Measurements from ENCODE around the gene KIAA1549. TPM values are rescaled to one million over a fixed set of nuclear protein-coding genes. Genes with fewer than 3 reads are reported as not detected.

Gene KIAA1549
- total and polyA plus RNA-seq, 2 of the 4 experiments (the other 2 are of a cell fraction), result 1.3 to 3.3 TPM

- peak overlapping the region; percentile 20; the same call in 1 of the 2 replicates for H2BK20ac ChIP-seq (ENCODE audit: low read depth, low read length)
- ChIA-PET POLR2A (ENCODE audit: unreplicated experiment) (no interaction called here), CTCF (interaction anchor here (1.0 kb wide), 1 partner anchor 9 kb away, joined by 3 read pairs; no protein-coding TSS in a partner anchor)
- no peak overlapping the region for H3K4me3 ChIP-seq (ENCODE audit: insufficient read depth, low read depth, low read length)
- no peak overlapping the region for H4K5ac ChIP-seq (ENCODE audit: low read depth, low read length)
- no peak overlapping the region for H2BK5ac ChIP-seq (ENCODE audit: low read depth, low read length, poor library complexity, severe bottlenecking)
- no peak overlapping the region for H3K56ac ChIP-seq (ENCODE audit: extremely low read depth, insufficient read depth, low read length)
- no TSS peak for BruUV-seq (replicated peaks)
- H4K8ac ChIP-seq (ENCODE audit: low read depth in 2 of 2, low read length in 2 of 2), result 0 out of 4 replicates have a peak overlapping the region, but pooled peaks of 1 of the 2 experiments have one; percentile 22
- no peak overlapping the region for H3K18ac ChIP-seq (ENCODE audit: low read depth, low read length)
- TF ChIP-seq SMC3 (IDR thresholded peaks at IDR 0.05; ENCODE audit: low read depth, low read length) (no peak), MAFK (IDR thresholded peaks at IDR 0.05; ENCODE audit: low read depth, low read length) (no peak), RFX5 (IDR thresholded peaks at IDR 0.05; ENCODE audit: low read depth, low read length) (no peak), USF2 (IDR thresholded peaks at IDR 0.05; ENCODE audit: low read depth, low read length) (no peak), NFE2L2 (IDR thresholded peaks at IDR 0.05; ENCODE audit: low read depth, low read length) (no peak), CHD1 (IDR thresholded peaks at IDR 0.05; ENCODE audit: low read depth, low read length) (no peak), MAZ (IDR thresholded peaks at IDR 0.05; ENCODE audit: borderline replicate concordance, low read depth, low read length) (no peak), FOS (IDR thresholded peaks at IDR 0.05; ENCODE audit: low read depth, low read length) (no peak), ELK1 (IDR thresholded peaks at IDR 0.05; ENCODE audit: borderline replicate concordance, low read depth, low read length) (no peak), CEBPB (IDR thresholded peaks at IDR 0.05; ENCODE audit: low read depth, low read length) (no peak), RCOR1 (IDR thresholded peaks at IDR 0.05; ENCODE audit: insufficient replicate concordance, low read length) (no peak), BHLHE40 (IDR thresholded peaks at IDR 0.05; ENCODE audit: low read depth, low read length) (no peak), RAD21 (IDR thresholded peaks at IDR 0.05; ENCODE audit: low read length) (no peak), POLR2A (IDR thresholded peaks at IDR 0.05; ENCODE audit: low read depth, low read length) (no peak), MXI1 (IDR thresholded peaks at IDR 0.05; ENCODE audit: borderline replicate concordance, low read depth, low read length) (no peak), CTCF (conservative IDR thresholded peaks at IDR 0.05; ENCODE audit: low read depth, low read length) (no peak)
- no peak overlapping the region for H3K4me2 ChIP-seq (ENCODE audit: low read depth, low read length)
- peaks cover 10% of the 10 kb centered on the region for H3K9me1 ChIP-seq (ENCODE audit: insufficient read depth, low read length)
- H2BK15ac ChIP-seq (ENCODE audit: low read depth, low read length), result peak overlapping the region; percentile 38; the same call in 1 of the 3 replicates
- peaks cover 2% of the 10 kb centered on the region; the same call in 1 of the 2 replicates for H3K36me3 ChIP-seq (ENCODE audit: control insufficient read depth, insufficient read depth, low read length)
- H3K23ac ChIP-seq (ENCODE audit: low read depth, low read length), result no peak overlapping the region
- 0 out of 2 replicates have a peak overlapping the region, but pooled peaks have one; percentile 30 for H3K14ac ChIP-seq (replicated peaks; ENCODE audit: low read depth, low read length)
- 56% methylated on average over 1 of the region's 5 CpGs; no CpG with 5 or more reads in 1 of the 2 experiments for WGBS, 2 experiments (ENCODE audit: extremely low coverage in 2 of 2, insufficient read length in 1 of 2)
- H3K9me3 ChIP-seq (ENCODE audit: control insufficient read depth, insufficient read depth, low read length), result no peaks in the 10 kb centered on the region
- H3K9ac ChIP-seq (ENCODE audit: low read depth, low read length), result no peak overlapping the region
- dilution Hi-C loops (cut with HindIII; ENCODE audit: low sequenced_read_pairs, unreplicated experiment), result no loop called here
- H2AK5ac ChIP-seq (ENCODE audit: low read depth, low read length), result peak overlapping the region; percentile 4
- 0 out of 2 replicates have a peak overlapping the region, but pooled peaks have one; percentile 1 for H3K4ac ChIP-seq (ENCODE audit: low read depth, low read length)
- DNase-seq (no peak), ATAC-seq (ENCODE audit: low read depth) (peak; percentile 13; the same call in 1 of the 2 replicates)
- no peak overlapping the region for H2BK120ac ChIP-seq (ENCODE audit: low read depth, low read length)
- peak overlapping the region; percentile 36 for H2AFZ ChIP-seq (replicated peaks; ENCODE audit: low read length, poor library complexity)
- no peaks in the 10 kb centered on the region for H4K20me1 ChIP-seq (ENCODE audit: insufficient read depth, low read length)
- in situ Hi-C loops (cut with MboI; ENCODE audit: low sequenced_read_pairs), result no loop called here
- no peak overlapping the region; the same call in 1 of the 2 replicates for H4K91ac ChIP-seq (ENCODE audit: insufficient read depth, low read depth, low read length)
- H3K79me1 ChIP-seq (ENCODE audit: low read depth in 1 of 2, low read length in 2 of 2), result peaks cover 8 to 14% of the 10 kb centered on the region in 2 experiments; a peak in 3 of 4 replicates
- intact Hi-C loops (cut with micrococcal nuclease), result no loop called here
- H2AK9ac ChIP-seq (replicated peaks; ENCODE audit: low read depth, low read length, poor library complexity), result peak overlapping the region; percentile 69
- H3K4me1 ChIP-seq (ENCODE audit: control insufficient read depth, insufficient read depth, low read length), result peaks cover 9% of the 10 kb centered on the region
- H3K27me3 ChIP-seq (ENCODE audit: control insufficient read depth, insufficient read depth, low read length), result no peaks in the 10 kb centered on the region
- no peak overlapping the region for H3K27ac ChIP-seq (ENCODE audit: insufficient read depth, low read length)
Observed at GRCh38 chr7:138919911-138920310, 61.3 kb downstream of the KIAA1549 start.
